ENCODE results near the gene ANKDD1A.

The ANKDD1A gene

DNA sequence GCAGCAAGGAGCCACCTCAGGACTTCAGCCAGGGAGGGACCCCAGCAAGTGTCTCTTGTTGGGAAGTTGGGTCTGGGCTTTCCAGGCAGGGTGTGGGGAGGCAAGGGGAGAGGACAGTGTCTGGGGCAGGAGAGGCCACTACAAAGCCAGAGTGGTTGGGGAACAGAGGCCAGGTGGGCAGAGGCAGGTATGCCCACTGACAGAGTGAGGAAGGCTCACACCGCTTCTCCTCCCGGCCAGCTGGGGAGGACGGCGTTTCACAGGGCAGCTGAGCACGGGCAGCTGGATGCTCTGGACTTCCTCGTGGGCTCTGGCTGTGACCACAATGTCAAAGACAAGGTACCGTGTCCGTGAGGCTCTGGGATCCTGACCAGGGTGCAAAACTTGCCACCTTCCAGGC, 15.0 kb downstream of the ANKDD1A start:
- DNase-seq = no peak

DNA sequence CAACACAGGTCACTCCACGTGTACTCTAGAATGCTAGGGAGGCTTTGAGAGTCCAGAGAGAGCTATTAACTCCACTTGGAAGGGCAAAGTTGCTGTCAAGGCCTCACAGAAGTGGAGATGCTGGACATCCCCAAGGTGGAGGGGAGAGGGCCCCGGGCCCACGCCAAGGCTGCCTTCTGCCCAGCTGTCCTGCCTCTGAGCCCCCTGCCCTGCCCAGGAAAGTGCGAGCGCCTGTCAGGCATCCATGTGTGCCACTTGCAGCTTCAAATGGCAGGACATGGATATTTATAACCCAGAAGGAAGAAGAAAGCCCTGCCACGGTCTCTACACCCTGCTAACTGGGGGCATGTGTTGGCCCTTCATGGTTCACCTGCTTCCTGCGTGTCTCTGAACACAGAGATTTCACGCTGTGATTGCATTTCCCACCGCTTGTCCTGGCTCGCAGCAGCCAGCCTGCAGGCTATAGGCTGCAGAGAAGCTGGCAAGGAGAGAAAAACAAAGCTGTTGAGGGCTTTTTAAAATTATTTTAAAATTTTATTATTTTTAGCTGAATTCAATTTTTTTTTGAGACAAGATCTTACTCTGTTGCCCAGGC, 17.0 kb downstream of the ANKDD1A start:
- no peak for DNase-seq

DNA sequence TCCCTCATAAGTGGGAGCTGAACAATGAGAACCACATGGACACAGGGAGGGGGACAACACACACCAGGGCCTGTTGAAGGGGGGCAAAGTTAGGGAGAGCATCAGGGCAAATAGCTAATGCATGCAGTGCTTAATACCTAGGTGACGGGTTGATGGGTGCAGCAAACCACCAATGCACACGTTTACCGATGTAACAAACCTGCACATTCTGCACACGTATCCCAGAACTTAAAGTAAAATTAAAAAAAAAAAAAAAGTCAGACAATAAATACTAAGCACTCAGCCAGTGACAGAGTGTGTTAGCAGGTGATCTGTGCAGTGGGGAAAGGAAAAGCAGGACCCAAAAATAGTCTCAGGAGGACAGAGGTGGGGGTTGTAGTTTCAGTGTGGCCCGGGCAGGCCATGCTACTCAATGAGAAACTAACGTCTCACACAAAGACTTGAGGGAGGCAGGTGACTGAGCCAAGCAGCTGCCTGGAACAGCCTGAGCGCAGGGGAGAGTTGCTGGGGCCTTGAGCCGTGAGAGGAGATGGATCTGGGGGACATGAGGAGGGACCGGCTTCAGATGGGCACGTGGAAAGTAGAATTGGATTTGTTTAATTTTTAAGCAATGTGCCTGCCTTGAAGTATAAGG, 18.4 kb downstream of the ANKDD1A start:
- no peak for DNase-seq

DNA sequence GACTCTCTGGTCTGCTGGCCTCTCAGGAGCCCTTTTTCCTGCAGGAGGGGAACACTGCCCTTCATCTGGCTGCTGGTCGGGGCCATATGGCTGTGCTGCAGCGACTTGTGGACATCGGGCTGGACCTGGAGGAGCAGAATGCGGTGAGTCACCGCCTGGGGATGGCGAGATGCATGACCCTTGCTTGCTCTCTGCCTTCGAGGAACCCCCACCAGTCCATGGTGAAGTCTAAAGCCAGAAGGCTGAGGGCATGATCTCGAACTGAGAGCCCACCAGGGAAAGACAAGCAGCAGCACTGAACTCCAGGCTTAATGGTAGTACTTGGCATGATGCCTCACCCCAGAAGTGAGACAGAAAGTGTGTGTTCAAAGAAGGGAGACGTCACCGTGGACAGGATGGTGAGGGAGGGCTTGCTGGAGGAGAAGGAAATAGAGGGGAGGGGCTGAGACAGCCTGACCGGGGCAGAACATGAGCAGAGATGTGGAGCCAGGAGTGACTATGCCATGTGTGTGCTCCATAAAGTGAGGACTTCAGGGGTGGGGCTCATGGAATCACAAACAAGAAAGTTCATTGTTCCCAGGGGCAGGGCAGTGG, 19.2 kb downstream of the ANKDD1A start:
- DNase-seq = no peak

DNA sequence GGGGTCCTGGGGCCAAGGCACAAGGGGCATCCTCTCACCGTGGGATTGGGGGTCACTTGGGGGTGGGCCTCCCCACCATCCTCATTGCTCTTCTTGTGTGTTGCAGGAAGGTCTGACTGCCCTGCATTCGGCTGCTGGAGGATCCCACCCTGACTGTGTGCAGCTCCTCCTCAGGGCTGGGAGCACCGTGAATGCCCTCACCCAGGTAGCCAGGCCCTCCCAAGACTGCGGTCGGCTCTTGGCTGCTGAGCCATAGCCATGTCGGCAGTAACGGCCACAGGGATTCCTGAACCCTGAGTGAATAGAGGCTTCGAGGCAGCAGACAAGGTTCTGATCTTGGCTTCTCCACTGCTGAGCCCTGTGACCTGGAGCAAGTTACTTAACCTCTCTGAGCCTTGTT, 19.7 kb downstream of the ANKDD1A start:
- DNase-seq = no peak

DNA sequence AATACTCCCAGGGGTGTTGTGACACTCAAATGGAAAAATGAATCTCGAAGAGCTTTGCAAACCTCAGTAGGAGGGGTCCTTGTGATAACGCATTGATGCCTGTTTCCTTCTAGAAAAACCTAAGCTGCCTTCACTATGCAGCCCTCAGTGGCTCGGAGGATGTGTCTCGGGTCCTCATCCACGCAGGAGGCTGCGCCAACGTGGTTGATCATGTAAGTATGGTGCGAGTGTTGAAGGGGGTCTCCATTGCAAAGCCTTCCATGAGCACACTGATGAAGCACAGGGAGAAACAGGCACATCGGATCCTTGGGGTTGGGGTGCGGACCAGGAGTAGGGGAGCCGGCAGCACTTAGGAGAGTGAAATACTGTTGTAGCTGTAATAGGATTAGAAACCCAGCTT, 22.3 kb downstream of the ANKDD1A start:
- no peak for DNase-seq

DNA sequence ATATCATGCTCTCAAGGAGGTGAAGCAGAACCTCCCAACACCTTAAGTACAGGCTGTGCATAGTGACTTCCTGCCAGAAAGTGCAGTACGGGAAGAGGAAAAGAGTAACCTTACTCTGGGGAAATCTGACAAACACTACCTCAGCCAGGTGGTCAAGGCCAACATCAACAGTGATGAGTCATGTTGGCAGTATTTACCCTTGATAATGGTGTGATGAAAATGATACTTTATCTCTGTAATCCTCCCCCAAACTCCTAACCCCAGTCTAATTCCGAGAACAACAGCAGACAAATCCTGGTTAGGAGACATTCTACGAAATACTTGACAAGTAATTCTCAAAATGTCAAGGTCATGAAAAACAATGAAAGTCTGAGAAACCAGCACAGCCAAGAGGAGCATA, 26.5 kb downstream of the ANKDD1A start:
- no peak for DNase-seq

DNA sequence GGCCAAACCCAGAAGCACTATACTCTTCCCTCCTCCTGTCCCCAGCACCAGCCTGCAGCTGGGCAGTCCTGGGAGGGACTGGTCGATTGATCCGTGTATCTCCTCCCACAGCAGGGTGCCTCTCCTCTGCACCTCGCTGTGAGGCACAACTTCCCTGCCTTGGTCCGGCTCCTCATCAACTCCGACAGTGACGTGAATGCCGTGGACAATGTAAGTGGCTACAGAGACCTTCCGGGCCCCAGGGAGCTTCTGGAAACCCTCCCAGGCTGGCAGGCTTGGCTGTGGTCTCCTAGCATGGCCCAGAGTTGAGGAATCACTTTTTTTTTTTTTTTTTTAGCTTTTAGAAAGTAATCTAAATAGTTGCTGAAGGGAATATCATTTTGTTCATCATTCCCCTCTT, 30.7 kb downstream of the ANKDD1A start:
- no peak for DNase-seq

DNA sequence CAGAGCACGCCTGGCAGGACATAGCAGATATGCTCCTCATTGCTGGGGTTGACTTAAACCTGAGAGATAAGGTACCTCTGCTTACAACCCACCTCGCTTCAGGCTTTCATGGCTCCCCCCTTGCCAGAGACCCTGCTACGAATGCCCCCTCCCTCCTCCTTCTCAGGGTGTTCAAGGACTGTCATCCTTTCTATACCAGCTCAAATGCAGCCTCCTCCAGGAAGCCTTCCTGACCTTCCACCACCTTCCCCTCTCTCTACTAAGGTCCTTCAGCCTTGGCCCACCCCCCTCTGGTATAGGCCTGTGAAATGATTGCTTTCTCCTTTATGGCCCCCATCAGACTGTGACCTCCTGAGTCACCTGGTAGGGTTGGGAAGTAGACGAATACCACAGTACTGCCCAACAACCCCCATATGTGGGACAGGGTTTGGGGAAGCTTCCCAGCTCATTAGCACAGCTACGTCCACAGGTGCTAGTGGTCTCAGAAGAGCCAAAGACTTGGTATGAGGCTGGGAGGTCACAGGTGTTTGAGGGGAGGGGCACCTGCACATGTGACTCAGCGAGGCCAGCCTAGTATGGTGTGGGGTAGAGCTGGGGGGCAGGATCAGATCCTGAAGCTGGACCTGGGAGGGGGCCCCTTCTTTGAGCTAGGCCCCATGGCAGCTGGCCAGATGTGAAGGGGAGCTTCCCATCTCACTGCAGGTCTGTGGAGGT, 32.0 kb downstream of the ANKDD1A start:
- no peak for DNase-seq

DNA sequence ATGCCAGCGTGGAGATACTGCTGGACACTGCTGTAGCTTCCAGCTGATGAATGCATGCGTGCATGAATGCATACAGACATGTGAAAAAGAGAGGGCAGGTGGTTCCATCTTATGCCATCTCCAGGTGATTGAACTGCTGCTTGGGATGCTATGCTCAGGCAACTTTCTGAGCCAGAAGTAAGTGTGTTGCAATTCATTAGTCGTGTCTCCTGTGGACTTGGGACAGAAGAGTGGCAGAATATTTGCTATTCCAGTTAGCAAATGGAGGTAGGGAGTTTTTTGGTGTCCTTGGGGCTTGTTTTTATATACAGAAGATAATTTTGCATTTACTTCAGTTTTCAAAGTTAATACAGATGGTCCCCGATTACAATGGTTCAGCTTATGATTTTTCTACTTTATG, 33.3 kb downstream of the ANKDD1A start:
- no peak for DNase-seq

DNA sequence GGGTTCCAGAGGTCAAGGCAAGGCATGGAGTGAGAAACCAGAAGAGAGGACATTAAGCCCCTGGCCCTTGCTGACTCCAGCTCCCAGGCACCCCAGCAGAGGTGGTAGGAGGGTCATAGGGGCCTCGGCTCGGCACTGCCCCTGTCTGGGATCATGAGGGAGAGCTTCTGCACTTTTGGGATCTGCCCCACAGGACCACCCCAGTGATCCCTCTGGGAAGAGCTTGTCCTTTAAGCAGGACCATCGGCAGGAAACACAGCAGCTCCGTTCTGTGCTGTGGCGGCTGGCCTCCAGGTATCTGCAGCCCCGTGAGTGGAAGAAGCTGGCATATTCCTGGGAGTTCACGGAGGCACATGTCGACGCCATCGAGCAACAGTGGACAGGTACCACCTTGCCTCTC, 35.5 kb downstream of the ANKDD1A start:
- no peak for DNase-seq

DNA sequence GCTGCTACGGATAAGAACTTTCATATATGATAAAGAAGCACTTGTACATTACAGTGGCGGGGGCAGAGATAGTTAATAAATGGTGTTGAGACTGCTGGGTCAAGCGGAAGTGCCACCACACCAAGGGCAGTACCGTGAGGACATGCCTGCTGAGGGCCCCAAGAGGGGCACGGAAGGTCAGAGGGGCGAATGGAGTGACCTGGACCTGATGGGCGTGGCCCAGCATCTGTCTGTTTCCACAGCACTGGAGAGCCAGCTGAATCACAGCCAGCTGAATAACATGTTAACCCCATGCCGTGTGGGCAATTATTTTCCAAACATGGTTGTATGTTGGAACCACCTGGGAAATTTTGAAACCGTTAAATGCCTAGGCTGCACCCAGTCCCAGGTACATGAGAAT, 37.2 kb downstream of the ANKDD1A start:
- no peak for DNase-seq

DNA sequence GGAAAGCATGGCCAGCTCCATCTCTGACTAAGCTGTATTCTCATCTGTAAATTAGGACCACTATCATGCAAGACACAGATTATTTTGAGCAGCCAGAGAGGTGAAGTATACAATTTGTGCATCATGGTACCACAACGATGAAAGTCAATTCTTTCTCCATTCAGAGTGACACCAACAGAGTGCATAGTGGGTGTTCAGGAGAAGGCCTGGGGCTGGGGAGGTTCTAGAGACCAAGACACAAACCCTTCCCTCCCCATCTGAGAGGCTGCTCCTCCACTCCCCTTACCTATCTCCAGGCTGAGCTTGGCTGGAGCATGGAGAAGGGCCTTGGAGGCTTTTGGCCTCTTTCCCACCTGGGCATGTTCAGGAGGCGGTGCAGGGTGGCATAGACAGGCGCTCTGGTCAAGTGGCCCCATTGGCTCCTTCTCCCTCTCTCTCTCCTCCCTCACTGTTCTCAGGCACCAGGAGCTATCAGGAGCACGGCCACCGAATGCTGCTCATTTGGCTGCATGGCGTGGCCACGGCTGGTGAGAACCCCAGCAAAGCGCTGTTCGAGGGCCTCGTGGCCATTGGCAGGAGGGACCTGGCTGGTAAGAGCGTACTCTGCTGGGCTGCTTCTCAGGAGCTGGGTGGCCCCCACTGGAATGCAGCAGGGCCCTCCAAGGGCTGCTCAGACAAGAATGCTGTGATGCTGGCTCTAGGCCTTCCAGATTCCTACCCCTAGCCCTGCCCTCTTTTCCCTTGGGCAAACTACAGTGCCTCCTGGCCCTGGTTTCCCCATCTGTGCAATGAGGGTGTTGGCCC, 37.9 kb downstream of the ANKDD1A start:
- no peak for DNase-seq

DNA sequence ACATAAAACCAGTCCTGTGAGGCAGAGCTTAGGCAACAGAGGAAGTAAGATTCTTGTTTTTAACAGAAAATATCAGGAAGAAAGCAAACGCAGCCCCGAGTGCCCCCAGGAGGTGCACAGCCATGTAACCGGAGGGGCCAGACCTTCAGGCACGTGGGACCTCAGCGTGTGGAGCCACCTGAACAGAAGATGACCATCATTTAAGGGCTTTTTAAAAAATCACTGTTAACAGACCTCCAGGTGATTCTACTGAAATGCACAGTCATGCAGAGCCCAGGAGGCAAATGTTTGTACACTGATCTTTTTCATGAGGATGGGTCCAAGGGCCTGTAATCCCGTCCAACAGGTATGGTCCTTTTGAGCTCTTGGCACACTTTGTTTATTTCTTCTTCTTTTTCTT, 39.2 kb downstream of the ANKDD1A start:
- no peak for DNase-seq

DNA sequence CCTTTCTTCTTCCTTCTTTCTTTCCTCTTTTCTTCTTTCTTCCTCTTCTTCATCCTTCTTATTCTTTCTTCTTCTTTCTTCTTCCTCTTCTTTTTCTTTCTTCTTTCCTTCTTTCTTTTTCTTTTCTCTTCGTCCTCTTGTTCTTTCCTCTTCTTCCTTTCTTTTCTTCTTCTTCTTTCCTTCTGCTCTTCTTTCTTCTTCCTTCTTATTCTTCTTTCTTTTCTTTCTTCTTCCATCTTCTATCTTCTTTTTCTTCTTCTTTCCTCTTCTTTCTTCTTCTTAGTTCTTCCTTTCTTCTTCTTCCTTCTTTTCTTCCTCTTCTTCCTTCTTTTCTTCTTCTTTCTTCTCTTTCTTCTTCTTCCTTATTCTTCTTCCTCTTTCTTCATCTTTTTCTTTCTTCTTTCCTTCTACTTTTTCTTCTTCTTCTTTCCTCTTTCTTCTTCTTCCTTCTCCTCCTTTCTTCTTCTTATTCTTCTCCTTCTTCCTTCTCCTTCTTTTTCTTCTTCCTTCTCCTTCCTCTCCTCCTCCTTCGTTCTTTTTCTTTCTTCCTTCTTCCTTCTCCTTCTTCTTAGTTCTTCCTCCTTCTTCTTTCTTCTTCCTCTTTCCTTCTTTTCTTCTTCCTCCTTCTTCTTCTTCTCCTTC, 40.2 kb downstream of the ANKDD1A start:
- no peak for DNase-seq

DNA sequence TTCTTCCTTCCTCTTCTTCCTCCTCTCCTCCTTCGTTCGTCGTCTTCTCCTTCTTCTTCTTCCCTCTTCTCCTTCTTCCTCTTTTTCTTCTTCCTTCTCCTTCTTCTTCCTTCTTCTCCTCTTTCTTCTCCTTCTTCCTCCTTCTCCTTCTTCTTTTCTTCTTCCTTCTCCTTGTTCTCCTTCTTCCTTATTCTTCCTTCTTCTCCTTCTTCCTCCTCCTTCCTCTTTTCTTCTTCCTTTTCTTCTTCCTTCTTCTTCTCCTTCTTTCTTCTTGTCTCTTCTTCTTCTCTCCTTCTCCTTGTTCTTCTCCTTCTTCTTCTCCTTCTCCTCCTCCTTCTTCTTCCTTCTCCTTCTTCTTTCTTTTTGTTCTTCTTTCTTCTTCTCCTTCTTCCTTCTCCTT, 42.7 kb downstream of the ANKDD1A start:
- DNase-seq = no peak

DNA sequence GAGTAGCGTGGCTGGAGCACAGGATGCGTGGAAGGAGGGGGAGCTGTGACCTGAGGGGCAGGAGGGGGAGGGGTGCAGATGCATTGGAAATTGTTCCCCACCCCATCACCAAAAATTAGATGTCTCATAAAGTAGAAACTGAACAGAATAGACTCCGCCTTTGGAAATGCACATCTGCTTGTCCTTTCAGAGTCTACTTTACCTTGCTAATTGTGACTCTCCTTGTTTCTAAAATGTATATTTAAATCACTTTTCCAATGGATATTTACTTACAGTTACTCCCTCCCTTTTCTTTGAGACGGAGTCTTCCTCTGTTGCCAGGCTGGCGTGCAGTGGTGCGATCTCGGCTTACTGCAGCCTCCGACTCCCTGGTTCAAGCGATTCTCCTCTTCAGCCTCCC, 47.4 kb downstream of the ANKDD1A start:
- DNase-seq = no peak

DNA sequence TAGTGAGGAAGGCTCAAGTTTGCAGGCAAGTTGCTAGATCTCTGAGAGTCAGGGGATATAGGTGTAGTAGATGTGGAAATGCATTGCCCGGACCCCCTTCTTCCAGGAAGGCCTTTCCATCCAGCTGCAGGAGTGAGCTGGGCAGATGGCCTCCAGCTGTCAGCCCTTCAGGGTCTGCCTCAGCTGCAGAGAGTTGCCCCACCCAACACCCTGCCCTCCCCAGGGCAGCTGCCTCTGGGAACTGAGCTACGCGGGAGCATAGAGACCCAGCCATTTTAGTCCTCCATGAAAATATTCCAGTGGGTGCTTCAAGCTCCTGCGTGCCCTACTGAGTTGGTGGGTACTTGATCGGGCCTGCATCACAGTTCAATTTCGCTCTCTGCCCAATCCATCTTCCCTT, 48.5 kb downstream of the ANKDD1A start:
- no peak for DNase-seq

DNA sequence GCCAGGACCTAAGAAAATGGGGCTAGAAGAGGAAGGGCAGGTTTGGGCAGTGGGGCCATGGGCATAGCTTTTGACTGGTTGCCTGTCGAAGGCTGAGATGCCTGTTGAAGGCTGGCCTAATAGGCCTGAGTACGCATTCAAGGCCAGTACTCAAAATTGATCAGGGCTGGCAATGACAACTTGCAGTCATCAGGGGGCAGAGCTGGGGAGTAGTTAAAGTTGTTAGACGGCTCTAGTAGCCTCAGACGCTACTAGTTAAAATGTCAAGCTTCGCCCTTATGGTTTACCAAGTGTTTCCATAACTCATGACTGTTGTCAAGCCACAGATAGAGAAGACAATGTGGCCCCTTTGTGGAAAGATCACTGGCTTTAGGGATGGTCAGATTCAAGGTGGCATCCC, 49.3 kb downstream of the ANKDD1A start:
- DNase-seq = no peak

DNA sequence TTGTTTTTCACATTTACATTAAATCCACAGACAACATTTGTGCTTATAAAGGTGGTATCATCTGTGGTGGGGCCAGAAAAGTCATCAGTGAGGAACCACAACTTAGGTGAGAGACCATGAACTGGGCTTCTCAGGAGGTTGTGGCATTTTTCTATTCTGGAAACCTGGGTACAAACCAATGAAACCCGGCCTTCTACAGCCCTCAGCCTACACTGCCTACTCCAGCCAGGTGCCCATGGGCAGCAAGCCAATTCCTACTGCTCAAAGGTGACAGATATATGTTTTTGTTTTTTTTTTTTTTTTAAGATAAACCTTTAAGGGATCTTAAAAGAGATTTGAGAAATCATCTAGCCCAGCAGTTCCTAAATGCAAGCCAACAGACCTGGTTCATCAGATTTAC, 57.7 kb downstream of the ANKDD1A start:
- DNase-seq = no peak

DNA sequence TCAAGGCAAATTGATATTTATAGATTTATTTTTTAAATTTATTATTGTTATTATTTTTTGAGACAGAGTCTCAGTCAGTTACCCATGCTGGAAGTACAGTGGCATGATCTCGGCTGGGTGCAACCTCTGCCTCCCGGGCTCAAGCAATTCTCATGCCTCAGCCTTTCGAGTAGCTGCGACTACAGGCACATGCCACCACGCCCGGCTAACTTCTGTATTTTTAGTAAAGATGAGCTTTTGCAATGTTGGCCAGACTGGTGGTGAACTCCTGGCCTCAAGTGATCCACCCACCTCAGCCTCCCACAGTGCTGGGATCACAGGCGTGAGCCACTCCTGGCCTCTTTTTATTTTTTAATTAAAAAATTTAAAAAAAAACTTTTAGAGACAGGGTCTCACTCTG, 59.0 kb downstream of the ANKDD1A start:
- no peak for DNase-seq

DNA sequence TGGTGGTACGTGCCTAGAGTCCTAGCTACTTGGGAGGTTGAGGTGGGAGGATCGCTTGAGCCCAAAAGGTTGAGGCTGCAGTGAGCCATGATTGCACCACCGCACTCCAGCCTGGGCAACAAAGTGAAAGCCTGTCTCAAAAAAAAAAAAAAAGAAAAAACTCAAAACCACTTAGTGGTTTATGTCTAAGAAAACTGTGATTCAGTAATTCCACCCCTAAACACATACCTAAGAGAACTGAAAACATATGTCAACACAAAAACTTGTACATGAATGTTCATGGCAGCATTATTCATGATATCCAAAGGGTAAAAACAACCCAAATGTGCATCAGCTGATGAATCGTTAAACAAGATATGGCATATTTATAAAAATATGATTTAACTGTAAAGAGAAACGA, 63.7 kb downstream of the ANKDD1A start:
- no peak for DNase-seq

DNA sequence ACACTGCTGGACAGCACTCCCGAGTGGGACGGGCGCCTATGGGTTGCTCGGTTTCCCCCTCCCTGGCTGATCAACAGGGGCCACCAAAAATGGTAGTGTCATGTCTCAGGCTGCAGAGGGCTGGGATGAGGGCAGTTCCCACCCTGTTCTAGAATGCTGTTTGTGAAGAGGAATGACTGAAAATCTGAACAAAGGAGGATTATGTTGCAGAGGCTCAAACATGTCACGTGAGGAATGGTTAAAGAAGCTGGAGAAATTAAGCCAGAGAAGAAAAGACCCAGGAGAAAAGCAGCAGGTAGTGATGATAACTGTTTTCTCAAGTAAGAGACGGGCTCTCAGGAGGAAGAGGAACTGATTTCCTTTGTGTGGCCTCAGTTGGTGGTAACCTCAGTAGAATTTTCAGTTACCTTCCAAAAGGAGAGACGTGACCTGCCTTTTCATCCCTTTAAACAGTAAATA, 67.6 kb downstream of the ANKDD1A start:
- no peak for DNase-seq
